ENCODE results near the gene ARHGEF10L.

ARHGEF10L gene

GRCh38 chr1:17606826-17607440, 67.4 kb downstream of the ARHGEF10L start:
- H3K4me3 ChIP-seq (ENCODE audit: low read depth, low read length): no peak overlapping the region
- TF ChIP-seq, protein P1, sequence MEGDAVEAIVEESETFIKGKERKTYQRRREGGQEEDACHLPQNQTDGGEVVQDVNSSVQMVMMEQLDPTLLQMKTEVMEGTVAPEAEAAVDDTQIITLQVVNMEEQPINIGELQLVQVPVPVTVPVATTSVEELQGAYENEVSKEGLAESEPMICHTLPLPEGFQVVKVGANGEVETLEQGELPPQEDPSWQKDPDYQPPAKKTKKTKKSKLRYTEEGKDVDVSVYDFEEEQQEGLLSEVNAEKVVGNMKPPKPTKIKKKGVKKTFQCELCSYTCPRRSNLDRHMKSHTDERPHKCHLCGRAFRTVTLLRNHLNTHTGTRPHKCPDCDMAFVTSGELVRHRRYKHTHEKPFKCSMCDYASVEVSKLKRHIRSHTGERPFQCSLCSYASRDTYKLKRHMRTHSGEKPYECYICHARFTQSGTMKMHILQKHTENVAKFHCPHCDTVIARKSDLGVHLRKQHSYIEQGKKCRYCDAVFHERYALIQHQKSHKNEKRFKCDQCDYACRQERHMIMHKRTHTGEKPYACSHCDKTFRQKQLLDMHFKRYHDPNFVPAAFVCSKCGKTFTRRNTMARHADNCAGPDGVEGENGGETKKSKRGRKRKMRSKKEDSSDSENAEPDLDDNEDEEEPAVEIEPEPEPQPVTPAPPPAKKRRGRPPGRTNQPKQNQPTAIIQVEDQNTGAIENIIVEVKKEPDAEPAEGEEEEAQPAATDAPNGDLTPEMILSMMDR (IDR thresholded peaks at IDR 0.05; ENCODE audit: insufficient read depth, low read depth, low read length, missing control alignments): peak; percentile 84
- peak; percentile 65 for DNase-seq (ENCODE audit: low read depth)

DNA sequence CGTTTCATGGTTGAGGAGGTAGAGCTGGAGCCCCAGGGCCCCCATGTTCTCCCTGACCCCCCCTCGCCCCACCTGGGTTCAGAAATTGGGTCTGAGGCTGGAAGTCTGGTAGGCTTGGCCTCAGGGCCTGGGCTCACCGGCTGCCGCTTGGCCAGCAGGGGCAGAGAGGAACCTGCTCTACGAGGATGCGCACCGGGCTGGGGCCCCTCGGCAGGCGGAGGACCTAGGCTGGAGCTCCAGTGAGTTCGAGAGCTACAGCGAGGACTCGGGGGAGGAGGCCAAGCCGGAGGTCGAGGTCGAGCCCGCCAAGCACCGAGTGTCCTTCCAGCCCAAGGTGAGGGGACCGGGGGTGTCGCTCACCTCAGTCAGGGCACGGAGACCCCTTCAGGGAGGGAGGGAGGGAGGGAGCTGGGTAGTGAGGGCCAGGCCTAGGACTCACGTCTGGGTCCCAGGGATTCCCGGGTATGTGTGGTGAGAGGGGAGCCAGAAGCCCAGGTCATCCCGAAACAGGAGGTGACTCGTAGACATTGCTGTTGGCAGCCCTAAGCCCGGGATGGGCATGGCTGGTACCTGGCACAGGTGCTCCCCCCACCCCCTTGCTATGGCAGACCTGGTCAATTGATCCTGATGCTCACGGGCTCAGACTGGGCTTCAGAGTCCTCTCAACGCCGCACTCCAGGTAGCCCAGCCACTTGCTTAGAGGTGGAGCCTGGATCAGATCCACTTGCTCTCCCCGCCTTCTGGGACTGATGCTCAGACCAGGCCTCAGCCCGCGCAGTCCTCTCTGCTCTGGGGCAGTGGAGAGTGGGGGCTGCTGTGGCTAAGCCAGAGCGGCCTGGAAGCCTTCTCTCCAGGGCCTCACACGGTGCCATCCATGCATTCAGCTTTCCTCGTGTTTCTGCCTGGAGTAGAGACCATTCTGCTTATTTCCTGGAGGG, 68.4 kb downstream of the ARHGEF10L start:
- DNase-seq (ENCODE audit: low read depth): no peak
- TF ChIP-seq, protein P1 (IDR thresholded peaks at IDR 0.05; ENCODE audit: insufficient read depth, low read depth, low read length, missing control alignments): no peak
- H3K4me3 ChIP-seq (ENCODE audit: low read depth, low read length): no peak overlapping the region

GRCh38 chr1:17609529-17609928, 70.0 kb downstream of the ARHGEF10L start:
- DNase-seq (ENCODE audit: low read depth): no peak
- TF ChIP-seq, protein P1 (IDR thresholded peaks at IDR 0.05; ENCODE audit: insufficient read depth, low read depth, low read length, missing control alignments): no peak
- no peak overlapping the region for H3K4me3 ChIP-seq (ENCODE audit: low read depth, low read length)

DNA sequence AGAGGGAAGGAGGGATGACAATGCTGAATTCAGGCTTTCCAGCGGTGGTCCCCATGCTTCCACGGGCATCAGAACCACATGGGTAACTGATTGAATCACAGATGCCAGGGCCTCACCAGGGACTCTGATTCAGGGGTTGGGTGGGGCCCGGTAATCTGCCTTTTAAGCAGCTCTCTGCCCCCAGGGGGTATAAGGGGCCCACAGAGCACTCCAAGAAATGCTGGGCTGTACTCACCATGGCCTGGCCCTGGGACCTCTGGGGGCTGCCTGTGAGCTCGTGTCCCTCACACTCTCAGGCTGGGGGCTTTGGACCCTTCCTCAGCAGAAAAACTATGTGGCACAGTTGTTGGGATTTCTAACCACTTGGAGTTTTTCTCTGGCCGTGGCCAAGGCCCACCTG, 70.6 kb downstream of the ARHGEF10L start:
- DNase-seq (ENCODE audit: low read depth): no peak
- H3K4me3 ChIP-seq (ENCODE audit: low read depth, low read length): no peak overlapping the region
- TF ChIP-seq, protein P1 (IDR thresholded peaks at IDR 0.05; ENCODE audit: insufficient read depth, low read depth, low read length, missing control alignments): no peak

DNA sequence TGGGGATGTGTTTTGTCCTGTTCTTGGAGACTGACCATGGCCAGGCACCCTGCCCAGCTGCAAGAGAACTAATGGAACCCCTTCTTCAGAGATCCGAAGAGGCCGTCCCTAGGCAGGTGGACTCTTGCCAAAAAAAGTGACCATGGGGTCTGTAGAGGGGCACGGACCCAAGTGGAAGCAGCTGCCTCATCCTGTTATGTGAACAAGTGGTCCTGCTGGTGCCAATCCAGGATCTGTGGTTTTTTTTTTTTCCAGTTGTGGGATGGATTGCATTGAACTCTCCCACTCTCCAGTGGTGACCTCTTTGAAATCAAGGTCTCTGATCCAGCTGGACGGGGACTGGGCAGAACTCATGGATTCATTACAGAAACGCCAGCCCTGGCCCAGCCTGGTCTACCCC, 71.2 kb downstream of the ARHGEF10L start:
- H3K4me3 ChIP-seq (ENCODE audit: low read depth, low read length): no peak overlapping the region
- TF ChIP-seq, protein P1 (IDR thresholded peaks at IDR 0.05; ENCODE audit: insufficient read depth, low read depth, low read length, missing control alignments): no peak
- no peak for DNase-seq (ENCODE audit: low read depth)

DNA sequence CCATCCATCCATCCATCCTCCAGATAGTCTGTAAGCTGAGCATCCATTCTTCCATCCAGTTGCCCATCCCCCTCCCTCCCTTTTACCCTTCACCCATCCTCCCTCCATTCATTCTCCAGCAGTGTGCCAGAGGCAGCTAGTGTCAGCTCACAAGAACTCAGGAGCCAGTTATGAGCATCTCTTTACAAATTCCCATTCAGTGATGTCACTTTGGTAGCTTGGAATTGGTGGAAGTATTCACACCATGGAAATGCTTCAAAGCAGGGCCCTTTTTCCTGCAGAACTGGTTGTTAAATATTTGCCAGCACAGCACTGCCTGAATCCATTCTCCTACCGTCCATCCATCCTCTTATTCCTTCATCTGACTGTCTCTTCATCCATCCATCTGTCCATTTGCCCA, 72.5 kb downstream of the ARHGEF10L start:
- no peak for DNase-seq (ENCODE audit: low read depth)
- no peak overlapping the region for H3K4me3 ChIP-seq (ENCODE audit: low read depth, low read length)
- TF ChIP-seq, protein P1 (IDR thresholded peaks at IDR 0.05; ENCODE audit: insufficient read depth, low read depth, low read length, missing control alignments): no peak
